Endothelial cell of umbilical vein (primary cell): ENCODE measurements around the gene INTS1. TPM values are rescaled to one million over a fixed set of nuclear protein-coding genes. Genes with fewer than 3 reads are reported as not detected.

Experiments
- BruUV-seq: library from RNA; stranded (reverse); fragments of 400-500 nt; replicated peaks from 2 replicates; lab custom pipeline; 2021; lab: Mats Ljungman, UMichigan
- CTCF ChIA-PET: fragments of 300-600, 350-600 bp; sonication (Branson Sonifier 250); formaldehyde crosslinking; loops from one replicate; lab custom pipeline; 2021; ENCODE audit warnings: antibody characterized with exemption, inconsistent platforms; lab: Charles Lee
- POLR2A ChIA-PET: fragments of 300-600, 350-600 bp; sonication (Branson Sonifier 250); formaldehyde crosslinking; loops from one replicate; lab custom pipeline; 2021; ENCODE audit warnings: antibody characterized with exemption, inconsistent platforms; lab: Charles Lee
- DNase-seq: peaks from one replicate; pipeline ENCODE4 v3.0.0-alpha.2; 2011; ENCODE audit warnings: low read depth, low spot score
- FAIRE-seq: peaks from 2 replicates; lab custom pipeline; 2011; peaks lifted over from hg19 to GRCh38; lab: Jason Lieb, UNC
- H2AFZ ChIP-seq: 2 replicates; pipeline ENCODE4 v1.6.0; 2012; ENCODE audit warnings: low read depth, low read length, control low read depth, inconsistent platforms
- H3K27ac ChIP-seq: 2 replicates; pipeline ENCODE4 v1.5.1; 2011; ENCODE audit warnings: low read depth, mild to moderate bottlenecking, control low read depth, low read length, moderate library complexity; ENCODE audit not compliant: insufficient read depth
- H3K27me3 ChIP-seq, 2 experiments: 2 replicates each; pipeline versions ENCODE4 v1.6.0 to v1.6.1; 2011; ENCODE audit warnings: low read length in 2 of 2, mixed read lengths in 1 of 2; ENCODE audit not compliant: control insufficient read depth in 2 of 2, insufficient read depth in 2 of 2
- H3K36me3 ChIP-seq, 2 experiments: 2 replicates in 1 of 2; 3 replicates in 1 of 2; pipeline ENCODE4 v1.5.1; 2011; ENCODE audit warnings: low read length in 2 of 2, mild to moderate bottlenecking in 1 of 2, moderate library complexity in 1 of 2; ENCODE audit not compliant: control insufficient read depth in 2 of 2, insufficient read depth in 2 of 2; ENCODE audit errors: extremely low read depth in 1 of 2
- H3K4me1 ChIP-seq: 3 replicates; pipeline ENCODE4 v1.5.1; 2011; ENCODE audit warnings: mild to moderate bottlenecking, low read length; ENCODE audit not compliant: control insufficient read depth, insufficient read depth; ENCODE audit errors: extremely low read depth
- H3K4me2 ChIP-seq: 2 replicates; pipeline ENCODE4 v1.6.1; 2011; ENCODE audit warnings: low read length, control low read depth, mixed read lengths; ENCODE audit not compliant: insufficient read depth
- H3K4me3 ChIP-seq, 3 experiments: fragments of 200-600 bp in 1 of 3; sonication (generic), shearing (Covaris generic) in 1 of 3; replicated peaks in 1 of 3; 2 replicates each; pipeline ENCODE4 v1.5.1; 2011 to 2016; ENCODE audit warnings: control low read depth in 3 of 3, low read length in 3 of 3, mild to moderate bottlenecking in 2 of 3, inconsistent platforms in 1 of 3, low read depth in 1 of 3, moderate library complexity in 1 of 3; ENCODE audit not compliant: insufficient read depth in 1 of 3
- H3K79me2 ChIP-seq: 2 replicates; pipeline ENCODE4 v1.6.0; 2012; ENCODE audit warnings: low read length, inconsistent platforms; ENCODE audit not compliant: control insufficient read depth, insufficient read depth
- H3K9ac ChIP-seq: replicated peaks from 2 replicates; pipeline ENCODE3; 2011; ENCODE audit warnings: low read length, control low read depth; ENCODE audit not compliant: insufficient read depth; ENCODE audit errors: extremely low read depth
- H3K9me1 ChIP-seq: replicated peaks from 3 replicates; pipeline ENCODE4 v1.6.0; 2011; ENCODE audit warnings: mild to moderate bottlenecking, low read length; ENCODE audit not compliant: control insufficient read depth, insufficient read depth; ENCODE audit errors: extremely low read depth
- H3K9me3 ChIP-seq: replicated peaks from 2 replicates; pipeline ENCODE4 v1.5.1; 2012; ENCODE audit warnings: low read length, inconsistent platforms; ENCODE audit not compliant: control insufficient read depth, insufficient read depth
- H4K20me1 ChIP-seq: replicated peaks from 2 replicates; pipeline ENCODE3; 2011; ENCODE audit warnings: mild to moderate bottlenecking, low read length; ENCODE audit not compliant: control insufficient read depth, insufficient read depth; ENCODE audit errors: extremely low read depth
- CTCF ChIP-seq, 2 donors: IDR thresholded peaks; 1 replicate in 1 of 2; 2 replicates in 1 of 2; pipeline ENCODE4 v1.5.1; 2011; ENCODE audit warnings: low read length in 2 of 2, mild to moderate bottlenecking in 2 of 2, moderate library complexity in 2 of 2, control low read depth in 1 of 2, inconsistent platforms in 1 of 2, low read depth in 1 of 2; ENCODE audit not compliant: insufficient read depth in 1 of 2; ENCODE audit errors: extremely low read depth in 1 of 2
- EZH2 ChIP-seq: IDR thresholded peaks from 2 replicates; pipeline ENCODE4 v1.6.1; 2012; ENCODE audit warnings: borderline replicate concordance, low read depth, mild to moderate bottlenecking, moderate library complexity, low read length, inconsistent platforms; ENCODE audit not compliant: severe bottlenecking
- FOS ChIP-seq: IDR thresholded peaks from 2 replicates; pipeline ENCODE4 v1.6.1; 2011; ENCODE audit warnings: mild to moderate bottlenecking, low read length, moderate library complexity, borderline replicate concordance; ENCODE audit not compliant: insufficient read depth
- GATA2 ChIP-seq: IDR thresholded peaks from 2 replicates; pipeline ENCODE4 v1.7.0; 2011; ENCODE audit warnings: low read depth, mild to moderate bottlenecking, moderate library complexity, mixed read lengths, low read length; ENCODE audit not compliant: insufficient read length, insufficient read depth
- JUN ChIP-seq: IDR thresholded peaks from 2 replicates; pipeline ENCODE4 v1.6.1; 2011; ENCODE audit warnings: borderline replicate concordance, low read depth; ENCODE audit not compliant: insufficient read length, insufficient read depth
- MAX ChIP-seq: IDR thresholded peaks from 2 replicates; pipeline ENCODE4 v1.6.1; 2011; ENCODE audit not compliant: insufficient read depth, insufficient read length
- MYC ChIP-seq: IDR thresholded peaks from one replicate; pipeline ENCODE4 v1.6.1; 2011; ENCODE audit warnings: mild to moderate bottlenecking, low read depth, low read length
- POLR2A ChIP-seq: IDR thresholded peaks from 2 replicates; pipeline ENCODE4 v1.6.1; 2012; ENCODE audit warnings: low read depth, mild to moderate bottlenecking, control low read depth, low read length
- POLR2AphosphoS5 ChIP-seq: IDR thresholded peaks from 2 replicates; pipeline ENCODE4 v1.6.1; 2012; ENCODE audit warnings: low read depth, mild to moderate bottlenecking, control low read depth, low read length, moderate library complexity; ENCODE audit not compliant: insufficient read depth
- dilution Hi-C: fragments of 300-500 bp; cut with MboI; formaldehyde crosslinking; loops from one replicate; pipeline ENCODE4 v1.15.0; 2019; ENCODE audit warnings: low sequenced_read_pairs; ENCODE audit not compliant: extremely low pct_ligation_motif_present
- intact Hi-C: fragments of 100-400 bp; cut with micrococcal nuclease; formaldehyde crosslinking; loops from one replicate; pipeline ENCODE4 v1.10.0; 2022
- polyA plus RNA-seq, 4 experiments: library from polyadenylated mRNA; depleted of rRNA in 3 of 4; stranded (reverse) in 3 of 4; unstranded in 1 of 4; fragments of >200 nt; gene quantifications; 2 replicates each; pipeline versions ENCODE4 v1.2.1 to v1.2.3, GENCODE V29; 2011 to 2012; ENCODE audit warnings: missing spikeins in 1 of 4
- total RNA-seq: library from RNA; stranded (reverse); gene quantifications from 2 replicates; pipeline ENCODE4 v1.2.3, GENCODE V29; 2021

Gene INTS1
- total and polyA plus RNA-seq, 2 donors (not counting 3 experiments of a cell fraction or from before 2014, with no cell fraction given), result 57.8 to 116 TPM

- Histone ChIP-seq H3K36me3 (no peaks in the 10 kb centered on the region), H3K9ac (no peak overlapping the region), H3K9me3 (no peaks in the 10 kb centered on the region), H3K27me3 (peaks cover 1 to 4% of the 10 kb centered on the region in 2 experiments), H3K9me1 (no peaks in the 10 kb centered on the region), H2AFZ (no peak overlapping the region), H3K4me1 (no peaks in the 10 kb centered on the region), H3K79me2 (no peaks in the 10 kb centered on the region), H3K4me2 (no peak overlapping the region), H3K4me3 (no peak overlapping the region), H4K20me1 (no peaks in the 10 kb centered on the region), H3K27ac (no peak overlapping the region)
- DNase-seq (no peak), FAIRE-seq (no peak)
- ChIA-PET CTCF (interaction anchor here (1.0 kb wide), 1 partner anchor 11 kb away, joined by 3 read pairs; no protein-coding TSS in a partner anchor), POLR2A (no interaction called here)
- dilution Hi-C loops (no loop called here), intact Hi-C loops (no loop called here)
- BruUV-seq, result no TSS peak
- TF ChIP-seq CTCF (IDR thresholded peaks at IDR 0.05; ENCODE audit: extremely low read depth in 1 of 2, insufficient read depth in 1 of 2, low read depth in 1 of 2, low read length in 2 of 2), result no peak
- TF ChIP-seq FOS, result no peak
- TF ChIP-seq EZH2, result no peak
- TF ChIP-seq POLR2A, result no peak
- TF ChIP-seq POLR2AphosphoS5, result no peak
- TF ChIP-seq MYC, result no peak
- no peak for TF ChIP-seq GATA2
- no peak for TF ChIP-seq MAX
- TF ChIP-seq JUN, result no peak
These were observed 75.2 kb downstream of the INTS1 start for GRCh38 chr7:1428941-1429501.
